Spleen (tissue), 7 donors: ENCODE measurements around the gene DOCK10.

Experiments
- POLR2A ChIP-seq, 3 donors: fragments of 450-650 bp; IDR thresholded peaks; one replicate each; pipeline ENCODE4 v1.5.1; 2017; ENCODE audit warnings: antibody characterized with exemption in 3 of 3, mild to moderate bottlenecking in 1 of 3
- POLR2AphosphoS5 ChIP-seq, 3 donors: sonication (generic); formaldehyde crosslinking; IDR thresholded peaks; one replicate each; pipeline ENCODE4 v1.5.1; 2017; ENCODE audit warnings: antibody characterized with exemption in 3 of 3
- TF ChIP-seq, protein P1 (sequence below), 11 experiments: fragments of 200-600 bp in 7 of 11; fragments of 450-650 bp in 4 of 11; sonication (generic) in 4 of 11; IDR thresholded peaks in 8 of 11; conservative IDR thresholded peaks in 3 of 11; 1 replicate in 7 of 11; 2 replicates in 4 of 11; pipeline versions ENCODE4 v1.4.0 to v1.8.0; 2016 to 2021; ENCODE audit warnings: antibody characterized with exemption in 11 of 11, inconsistent platforms in 4 of 11, mild to moderate bottlenecking in 1 of 11
- donor health status: DM: no; HTN: no; CAD: no; lungs with moderate emphysema.
- donor health status: DM: no; HTN: no; CAD: no.
- donor health status: DM: no; HTN: no; CAD: no.

DNA sequence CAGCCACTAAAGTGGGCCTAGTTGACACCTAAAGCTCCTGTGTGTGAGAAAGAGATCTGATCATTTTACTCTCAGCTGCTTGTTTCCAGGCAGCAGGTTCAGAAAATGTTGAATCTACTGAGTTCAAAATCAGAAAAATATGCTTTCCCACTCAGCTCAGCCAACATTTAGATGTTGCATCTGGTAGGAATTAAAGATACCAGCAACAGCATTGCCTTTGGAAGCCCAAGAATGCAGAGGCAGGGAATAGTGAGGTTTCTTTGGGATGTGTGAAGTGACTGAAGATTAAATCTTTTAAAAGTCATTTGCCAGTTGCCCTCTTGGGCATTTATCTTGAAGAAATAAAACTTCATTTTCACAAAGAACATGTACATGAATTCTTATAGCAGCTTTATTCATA lies 33.9 kb upstream of the DOCK10 start:
- TF ChIP-seq, protein P1, sequence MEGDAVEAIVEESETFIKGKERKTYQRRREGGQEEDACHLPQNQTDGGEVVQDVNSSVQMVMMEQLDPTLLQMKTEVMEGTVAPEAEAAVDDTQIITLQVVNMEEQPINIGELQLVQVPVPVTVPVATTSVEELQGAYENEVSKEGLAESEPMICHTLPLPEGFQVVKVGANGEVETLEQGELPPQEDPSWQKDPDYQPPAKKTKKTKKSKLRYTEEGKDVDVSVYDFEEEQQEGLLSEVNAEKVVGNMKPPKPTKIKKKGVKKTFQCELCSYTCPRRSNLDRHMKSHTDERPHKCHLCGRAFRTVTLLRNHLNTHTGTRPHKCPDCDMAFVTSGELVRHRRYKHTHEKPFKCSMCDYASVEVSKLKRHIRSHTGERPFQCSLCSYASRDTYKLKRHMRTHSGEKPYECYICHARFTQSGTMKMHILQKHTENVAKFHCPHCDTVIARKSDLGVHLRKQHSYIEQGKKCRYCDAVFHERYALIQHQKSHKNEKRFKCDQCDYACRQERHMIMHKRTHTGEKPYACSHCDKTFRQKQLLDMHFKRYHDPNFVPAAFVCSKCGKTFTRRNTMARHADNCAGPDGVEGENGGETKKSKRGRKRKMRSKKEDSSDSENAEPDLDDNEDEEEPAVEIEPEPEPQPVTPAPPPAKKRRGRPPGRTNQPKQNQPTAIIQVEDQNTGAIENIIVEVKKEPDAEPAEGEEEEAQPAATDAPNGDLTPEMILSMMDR (IDR thresholded peaks at IDR 0.05 in 8 of 11, conservative IDR thresholded peaks at IDR 0.05 in 3 of 11) = no peak
- no peak for TF ChIP-seq POLR2AphosphoS5 (IDR thresholded peaks at IDR 0.05)
- TF ChIP-seq POLR2A (IDR thresholded peaks at IDR 0.05) = no peak
